HG02973 (cell line): ENCODE data around the gene ANKH.

ENCODE experiments used
- ATAC-seq: cut with Tn5 transposase; IDR thresholded peaks from one replicate; pipeline ENCODE4 v1.9.1; 2021; ENCODE audit warnings: moderate library complexity; ENCODE audit not compliant: unreplicated experiment

The ANKH gene

GRCh38 chr5:14741801-14742440 lies 129.7 kb downstream of the ANKH start:
- ATAC-seq: no peak

- ATAC-seq: no peak
Measured at GRCh38 chr5:14741131-14741530, 130.4 kb downstream of the ANKH start.

- no peak for ATAC-seq
Measured at GRCh38 chr5:14739981-14740380, 131.6 kb downstream of the ANKH start.

- no peak for ATAC-seq
Measured at GRCh38 chr5:14739538-14739937, 132.0 kb downstream of the ANKH start.

- no peak for ATAC-seq
Measured at GRCh38 chr5:14738050-14738449, 133.5 kb downstream of the ANKH start.

GRCh38 chr5:14737291-14737690 lies 134.3 kb downstream of the ANKH start:
- no peak for ATAC-seq

GRCh38 chr5:14735944-14736343 lies 135.6 kb downstream of the ANKH start:
- no peak for ATAC-seq

GRCh38 chr5:14734396-14734795 lies 137.2 kb downstream of the ANKH start:
- ATAC-seq: no peak

- no peak for ATAC-seq
Measured at GRCh38 chr5:14733661-14734060, 137.9 kb downstream of the ANKH start.

GRCh38 chr5:14732991-14733390 lies 138.6 kb downstream of the ANKH start:
- no peak for ATAC-seq

GRCh38 chr5:14730881-14731280 lies 140.7 kb downstream of the ANKH start:
- no peak for ATAC-seq

GRCh38 chr5:14730466-14730865 lies 141.1 kb downstream of the ANKH start:
- no peak for ATAC-seq

GRCh38 chr5:14729448-14730385 lies 141.9 kb downstream of the ANKH start:
- ATAC-seq: no peak

- no peak for ATAC-seq
Measured at GRCh38 chr5:14728459-14728938, 143.1 kb downstream of the ANKH start.

- ATAC-seq: no peak
Measured at GRCh38 chr5:14727928-14728458, 143.6 kb downstream of the ANKH start.

GRCh38 chr5:14727428-14727865 lies 144.1 kb downstream of the ANKH start:
- ATAC-seq: no peak

- no peak for ATAC-seq
Measured at GRCh38 chr5:14726066-14726838, 145.3 kb downstream of the ANKH start.

GRCh38 chr5:14724633-14725032 lies 146.9 kb downstream of the ANKH start:
- no peak for ATAC-seq

GRCh38 chr5:14723701-14724132 lies 147.9 kb downstream of the ANKH start:
- ATAC-seq: no peak

- no peak for ATAC-seq
Measured at GRCh38 chr5:14722923-14723322, 148.7 kb downstream of the ANKH start.
